NCI-H82 treated with DMSO at 0.1 percent for 48 hours (cell line): ENCODE results near the gene LRR1.
"Not testable (repeated sequence)": the region's sequence is repeated elsewhere in the genome, so short reads cannot be mapped to it uniquely, and the experiment has no call there.

ENCODE experiments used
- DNase-seq: peaks from one replicate; lab custom pipeline; 2025; ENCODE audit not compliant: unreplicated experiment; lab: John Stamatoyannopoulos, UW

Gene LRR1

DNA sequence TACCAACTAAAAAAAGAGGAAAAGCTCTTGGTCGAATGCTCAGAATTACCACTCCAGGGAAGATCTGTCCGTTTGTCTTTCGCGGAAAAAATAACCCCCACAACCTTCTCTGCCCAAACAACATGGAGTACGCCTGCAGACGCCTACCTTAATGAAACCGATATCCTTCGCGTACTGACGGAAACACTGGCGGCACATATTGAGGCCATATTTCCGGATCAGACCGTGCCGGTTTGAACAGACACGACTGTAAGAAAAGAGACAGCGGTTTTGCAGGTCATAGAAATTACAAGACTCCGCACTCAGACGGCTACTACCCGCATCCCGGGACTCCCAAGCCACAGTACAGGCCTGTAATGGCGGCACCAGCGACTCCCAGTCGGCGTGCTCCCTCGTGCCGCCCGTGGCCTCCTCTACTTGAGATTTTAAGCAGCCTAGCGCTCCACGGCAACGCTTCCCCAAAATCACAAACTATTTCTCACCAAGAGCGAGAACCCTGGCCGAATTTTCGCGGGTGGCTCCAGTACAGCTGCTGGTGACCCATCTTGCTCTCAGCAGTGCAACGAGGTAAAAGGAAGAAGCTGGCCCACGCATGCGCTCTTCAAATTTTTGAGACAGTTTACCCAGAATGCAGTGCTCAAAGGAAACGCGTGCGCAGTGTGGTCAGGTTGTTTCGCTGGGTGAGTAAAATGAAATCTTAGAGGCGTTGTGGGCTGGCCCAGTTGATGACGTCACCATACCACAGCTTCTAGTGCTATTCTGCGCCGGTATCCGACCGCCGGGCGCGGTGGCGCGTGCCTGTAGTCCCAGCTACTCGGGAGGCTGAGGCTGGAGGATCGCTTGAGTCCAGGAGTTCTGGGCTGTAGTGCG is 12.7 kb upstream of the LRR1 start, which contains the start of gene RPS29:
TSS of gene RPS29 (minus strand) at position 578 of the 870 bp plus-strand sequence. CDS start at position 544, 34 bp downstream.
- DNase-seq = peak; percentile 93

DNA sequence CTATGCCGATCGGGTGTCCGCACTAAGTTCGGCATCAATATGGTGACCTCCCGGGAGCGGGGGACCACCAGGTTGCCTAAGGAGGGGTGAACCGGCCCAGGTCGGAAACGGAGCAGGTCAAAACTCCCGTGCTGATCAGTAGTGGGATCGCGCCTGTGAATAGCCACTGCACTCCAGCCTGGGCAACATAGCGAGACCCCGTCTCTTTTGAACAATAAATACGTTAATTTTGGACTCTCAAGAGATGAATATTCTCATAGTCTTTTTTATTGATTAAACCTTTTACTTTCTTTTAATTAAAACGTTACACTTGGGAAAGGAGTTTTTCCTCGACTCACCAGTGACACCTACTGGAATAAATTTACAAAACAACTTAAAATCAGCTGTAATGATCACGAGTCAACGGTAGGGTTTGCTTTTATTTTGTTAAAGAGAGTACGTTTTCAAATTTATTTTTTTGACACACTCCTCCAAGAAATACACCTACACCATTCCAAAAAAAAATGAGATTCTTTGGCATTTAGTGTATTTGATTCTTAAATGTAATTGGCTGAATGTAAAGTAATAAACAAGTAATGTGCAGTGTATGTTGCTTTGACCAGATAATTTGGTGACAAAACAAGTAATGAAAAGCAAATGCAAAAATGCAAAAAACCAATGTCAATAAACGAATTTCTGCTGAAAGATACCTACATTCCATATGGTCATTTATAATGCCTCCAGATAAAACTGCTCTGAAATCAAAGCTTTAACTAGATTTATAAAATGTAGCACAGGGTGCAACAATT is 11.9 kb upstream of the LRR1 start:
- peak; percentile 36 for DNase-seq

DNA sequence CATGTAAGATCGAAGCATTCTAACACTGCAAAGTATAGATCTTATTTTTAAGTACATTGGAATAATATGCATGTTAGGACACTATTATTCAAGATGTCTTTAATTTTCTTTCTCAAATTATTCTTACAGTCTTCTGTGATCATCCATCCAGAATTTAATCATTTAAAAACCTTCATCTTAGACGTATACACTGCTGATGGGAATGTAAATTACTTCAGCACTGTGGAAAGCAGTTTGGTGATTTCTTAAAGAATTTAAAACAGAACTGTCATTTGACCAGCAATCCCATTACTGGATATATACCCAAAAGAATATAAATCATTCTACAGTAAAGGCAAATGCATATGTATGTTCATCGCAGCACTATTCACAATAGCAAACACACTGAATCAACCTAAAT is 9.4 kb upstream of the LRR1 start:
- no peak for DNase-seq

DNA sequence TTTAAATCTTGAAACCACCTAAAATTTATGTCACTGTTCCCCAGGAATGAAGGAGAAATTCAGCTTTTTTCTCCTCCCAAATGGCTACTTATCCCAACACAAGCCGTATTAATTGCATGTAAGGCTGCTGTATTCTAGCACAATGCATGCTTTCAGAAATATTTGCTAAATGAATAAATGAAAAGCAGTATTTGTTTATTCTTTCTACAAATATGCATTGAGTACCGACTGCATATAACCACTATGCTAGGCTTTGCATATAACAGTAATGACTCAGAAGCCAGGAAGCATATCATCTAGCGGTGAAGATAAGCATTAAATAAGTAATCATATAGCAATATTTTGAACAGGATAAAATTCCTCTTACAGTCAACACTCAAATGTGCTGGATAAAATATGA is 5.7 kb upstream of the LRR1 start:
- DNase-seq = no peak

DNA sequence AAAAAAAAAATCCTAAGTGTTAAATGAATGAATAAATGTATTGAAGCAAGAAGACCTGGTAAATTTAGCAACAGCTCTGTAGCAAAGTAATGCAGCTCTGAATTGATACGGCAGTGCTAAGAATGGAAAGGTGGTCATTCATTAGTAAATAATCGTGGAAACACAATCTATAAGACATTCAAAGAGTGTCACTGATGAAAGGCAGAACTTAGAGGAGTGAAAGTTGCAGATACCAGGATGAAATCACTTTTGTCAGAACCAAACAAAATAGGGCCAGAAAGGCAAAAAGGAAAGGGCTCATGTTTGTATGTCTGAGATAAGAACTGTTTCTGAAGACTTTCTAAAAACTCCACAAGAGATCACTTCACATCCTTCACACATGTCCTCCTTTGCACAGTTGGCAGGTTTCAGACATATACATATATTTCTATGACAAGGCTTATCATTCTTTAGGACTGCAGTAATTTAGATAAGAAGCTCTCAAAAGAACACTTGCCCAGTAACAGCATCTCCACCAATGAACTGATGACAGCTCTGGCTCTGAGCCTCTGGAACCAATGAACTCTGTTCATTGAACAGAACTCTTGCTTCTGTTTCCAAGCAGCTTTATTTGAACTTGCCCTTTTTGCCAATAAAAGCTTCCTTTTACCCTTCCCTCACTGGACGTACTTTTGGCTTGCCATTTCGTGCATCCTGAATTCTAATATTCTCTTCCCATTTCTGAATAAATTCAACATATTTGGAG is 4.2 kb upstream of the LRR1 start:
- no peak for DNase-seq

DNA sequence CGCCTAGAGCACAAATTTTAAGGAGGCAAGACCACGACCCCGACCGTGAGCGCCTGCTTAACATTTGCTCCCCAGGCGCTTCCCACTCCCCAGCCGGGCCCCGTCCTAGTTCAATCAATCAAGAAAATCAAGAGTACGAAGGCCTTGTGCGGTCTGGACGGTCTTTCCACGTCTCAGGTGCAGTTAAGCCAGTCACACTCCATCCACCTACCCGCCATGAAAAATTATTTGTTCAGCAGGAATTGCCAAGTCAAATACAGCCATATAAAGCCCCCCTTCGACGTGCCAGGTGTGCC is 603 bp upstream of the LRR1 start:
- DNase-seq = no peak

DNA sequence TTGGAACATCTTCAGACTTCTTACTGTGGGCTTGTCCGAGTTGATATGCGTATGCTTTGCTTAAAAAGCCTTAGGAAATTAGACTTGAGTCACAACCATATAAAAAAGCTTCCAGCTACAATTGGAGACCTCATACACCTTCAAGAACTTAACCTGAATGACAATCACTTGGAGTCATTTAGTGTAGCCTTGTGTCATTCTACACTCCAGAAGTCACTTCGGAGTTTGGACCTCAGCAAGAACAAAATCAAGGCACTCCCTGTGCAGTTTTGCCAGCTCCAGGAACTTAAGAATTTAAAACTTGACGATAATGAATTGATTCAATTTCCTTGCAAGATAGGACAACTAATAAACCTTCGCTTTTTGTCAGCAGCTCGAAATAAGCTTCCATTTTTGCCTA is 8.8 kb downstream of the LRR1 start:
- DNase-seq = no peak

DNA sequence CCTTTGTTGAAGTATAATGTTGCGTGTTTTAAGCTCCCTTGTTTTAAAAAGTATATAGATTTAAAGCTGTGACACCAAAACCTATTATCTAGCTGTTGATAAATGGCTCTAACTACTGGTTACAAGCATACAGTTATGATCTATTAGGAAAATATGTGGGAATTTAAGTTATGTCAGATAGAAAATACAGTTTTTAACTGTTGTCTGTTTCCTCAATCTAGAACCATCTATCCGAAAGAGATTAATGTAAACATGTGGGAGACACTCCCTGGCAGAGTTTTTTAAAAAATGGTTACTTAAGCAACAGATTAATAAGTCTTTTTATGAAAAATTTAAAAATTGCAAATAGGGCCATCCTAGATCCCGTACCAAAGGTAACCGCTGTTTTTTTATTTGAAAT is 13.5 kb downstream of the LRR1 start:
- DNase-seq = no peak

DNA sequence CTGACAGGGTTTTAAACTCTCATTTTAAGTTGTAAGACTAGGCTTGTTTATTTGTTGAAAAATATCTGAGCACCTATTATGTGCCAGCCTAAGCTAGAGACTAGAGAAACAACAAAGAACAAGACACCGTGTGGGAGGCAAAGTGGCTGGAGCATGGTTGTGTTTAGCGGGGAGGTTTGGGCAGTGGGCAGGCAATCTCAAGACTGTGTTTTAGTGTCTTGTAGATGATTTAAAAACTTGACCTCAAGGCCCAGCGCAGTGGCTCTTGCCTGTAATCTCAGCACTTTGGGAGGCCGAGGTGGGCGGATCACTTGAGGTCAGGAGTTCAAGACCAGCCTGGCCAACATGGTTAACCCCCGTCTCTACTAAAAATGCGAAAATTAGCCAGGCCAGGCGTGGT is 13.9 kb downstream of the LRR1 start:
- DNase-seq = no peak

DNA sequence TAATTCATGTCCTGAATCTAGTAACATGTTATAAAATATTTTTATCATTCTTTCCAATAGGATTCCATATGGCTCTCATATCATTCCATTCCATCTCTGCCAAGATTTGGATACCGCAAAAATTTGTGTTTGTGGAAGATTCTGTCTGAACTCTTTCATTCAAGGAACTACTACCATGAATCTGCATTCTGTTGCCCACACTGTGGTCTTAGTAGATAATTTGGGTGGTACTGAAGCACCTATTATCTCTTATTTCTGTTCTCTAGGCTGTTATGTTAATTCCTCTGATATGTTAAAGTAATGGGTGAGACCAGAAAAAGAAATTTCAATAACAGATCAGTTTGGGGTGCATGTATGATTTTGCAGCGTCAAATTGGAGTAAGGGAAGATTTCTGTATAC is 15.5 kb downstream of the LRR1 start:
- no peak for DNase-seq

DNA sequence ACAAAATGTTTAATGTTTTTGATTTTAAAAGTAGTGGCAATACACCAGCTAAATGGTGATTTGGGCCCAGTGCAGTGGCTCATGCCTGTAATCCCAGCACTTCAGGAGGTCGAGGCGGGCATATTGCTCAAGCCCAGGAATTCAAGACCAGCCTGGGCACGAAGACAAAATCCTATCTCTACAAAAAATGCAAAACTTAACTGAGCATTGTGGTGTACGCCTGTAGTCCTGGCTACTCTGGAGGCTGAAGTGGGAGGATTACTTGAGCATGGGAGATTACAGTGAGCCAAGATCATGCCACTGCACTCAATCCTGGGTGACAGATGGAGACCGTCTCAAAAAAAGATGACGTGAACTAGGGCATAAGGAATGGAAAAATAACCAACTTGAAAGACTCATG is 17.0 kb downstream of the LRR1 start:
- peak; percentile 19 for DNase-seq

DNA sequence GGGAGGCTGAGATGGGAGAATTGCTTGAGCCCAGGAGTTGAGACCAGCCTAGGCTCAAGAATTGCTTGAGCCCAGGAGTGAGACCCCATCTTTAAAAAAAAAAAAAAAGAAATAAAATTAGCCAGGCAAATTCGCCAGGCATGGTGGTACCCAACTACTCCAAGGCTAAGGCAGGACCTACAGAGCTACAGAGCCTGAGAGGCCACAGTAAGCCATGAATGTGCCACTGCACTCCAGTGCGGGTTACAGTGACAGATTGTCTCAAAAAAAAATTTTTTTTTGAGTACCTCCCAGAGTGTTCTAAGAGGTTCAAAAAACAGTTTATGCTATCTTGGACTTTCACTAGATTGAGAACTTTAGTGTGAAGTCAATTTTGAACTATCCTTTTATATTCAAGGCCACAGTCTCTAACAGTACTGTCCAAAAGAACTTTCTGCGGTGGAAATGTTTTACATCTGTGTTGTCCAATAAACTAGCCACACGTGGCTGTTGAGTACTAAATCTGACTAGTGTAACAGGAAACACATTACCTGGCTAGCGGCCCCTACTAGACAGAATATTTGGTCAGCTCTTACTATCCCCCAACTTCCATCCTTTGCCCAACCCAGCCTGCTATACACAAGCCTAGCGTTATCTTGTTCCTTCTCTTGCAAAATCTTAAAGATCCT is 19.2 kb downstream of the LRR1 start:
- no peak for DNase-seq

DNA sequence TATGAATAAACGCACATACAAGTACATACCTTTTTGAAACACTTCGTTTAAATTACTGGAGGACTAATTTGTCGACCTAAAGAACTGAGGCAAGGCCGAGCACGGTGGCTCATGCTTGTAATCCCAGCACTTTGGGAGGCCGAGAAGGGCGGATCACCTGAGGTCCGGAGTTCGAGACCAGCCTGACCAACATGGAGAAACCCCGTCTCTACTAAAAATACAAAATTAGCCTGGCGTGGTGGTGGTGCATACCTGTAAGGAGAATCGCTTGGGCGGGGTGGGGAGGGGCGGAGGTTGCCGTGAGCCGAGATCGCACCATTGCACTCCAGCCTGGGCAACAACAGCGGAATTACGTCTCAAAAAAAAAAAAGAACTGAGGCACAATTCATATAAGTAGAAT is 20.5 kb downstream of the LRR1 start:
- DNase-seq = not testable (repeated sequence)

DNA sequence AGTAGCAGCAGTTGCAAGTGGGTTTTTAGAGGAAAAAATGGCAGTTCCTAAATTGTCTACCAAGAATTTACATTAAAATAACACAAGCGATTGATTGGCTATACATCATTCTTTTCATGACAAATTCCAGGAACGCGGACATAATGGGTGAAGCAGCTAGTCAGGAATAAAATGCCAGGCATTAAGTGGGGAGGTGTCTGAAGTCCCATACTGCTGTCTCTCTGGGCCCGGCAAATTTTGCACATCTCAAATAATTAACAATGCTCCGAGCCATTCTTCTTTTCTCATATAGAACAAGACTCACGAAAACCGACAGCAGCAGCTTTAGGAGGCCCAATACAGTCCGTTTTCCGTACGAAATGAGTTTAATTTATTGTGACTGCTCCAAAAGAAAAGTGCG is 21.0 kb downstream of the LRR1 start:
- no peak for DNase-seq

DNA sequence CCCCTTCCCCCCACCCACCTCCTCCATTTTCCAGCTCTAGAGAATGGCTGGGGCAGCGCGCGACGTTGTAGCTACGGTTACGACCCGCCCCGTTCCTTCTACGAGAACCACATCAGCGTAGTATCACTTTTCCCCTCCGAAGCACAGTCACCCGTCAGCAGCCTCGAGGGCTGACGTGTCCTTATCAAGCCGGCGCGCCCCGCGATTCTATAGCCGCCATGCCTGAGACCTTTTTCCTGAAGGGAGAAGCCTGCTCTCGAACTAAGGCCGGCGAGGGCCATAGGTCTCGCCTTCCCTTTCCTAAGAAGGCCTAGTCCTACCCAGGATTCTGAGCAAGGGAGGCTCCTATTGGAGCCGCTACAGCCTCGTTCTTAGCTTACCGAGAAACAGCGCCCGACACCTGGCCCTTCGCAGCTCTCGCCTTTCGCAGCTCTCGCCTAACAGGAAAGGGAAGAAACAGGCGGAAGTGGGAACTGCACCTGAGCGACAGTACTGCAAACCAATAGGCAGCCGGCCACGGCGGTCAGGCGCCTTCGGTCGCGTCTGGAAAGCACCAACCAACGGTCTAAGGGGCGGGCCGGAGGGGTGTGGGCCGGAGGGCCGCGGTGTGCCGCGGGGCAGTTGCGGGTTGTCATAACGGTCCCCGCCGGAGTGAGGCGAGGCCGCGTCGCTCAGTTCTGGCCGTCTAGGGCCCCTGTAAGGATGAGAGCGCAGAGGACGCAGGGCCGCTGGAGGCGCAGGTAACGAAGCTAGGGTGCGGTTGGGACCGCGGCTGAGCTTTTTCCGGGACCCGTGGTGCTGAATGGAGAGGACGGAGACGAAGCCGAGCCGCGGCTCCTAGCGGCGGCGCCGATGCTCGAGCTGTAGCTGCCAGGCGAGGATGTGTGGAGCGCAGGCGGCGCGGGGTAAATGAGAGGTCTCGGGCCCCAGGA is 21.7 kb downstream of the LRR1 start, which contains the start of the genes MGAT2 and RPL36AL:
TSS of gene MGAT2 (plus strand) at position 618 of the 932 bp plus-strand sequence. CDS start 470 bp downstream, outside the sequence.
TSS of gene RPL36AL (minus strand) at position 445 of the 932 bp plus-strand sequence. CDS start 1,522 bp downstream, outside the sequence.
- peak; percentile 84 for DNase-seq

DNA sequence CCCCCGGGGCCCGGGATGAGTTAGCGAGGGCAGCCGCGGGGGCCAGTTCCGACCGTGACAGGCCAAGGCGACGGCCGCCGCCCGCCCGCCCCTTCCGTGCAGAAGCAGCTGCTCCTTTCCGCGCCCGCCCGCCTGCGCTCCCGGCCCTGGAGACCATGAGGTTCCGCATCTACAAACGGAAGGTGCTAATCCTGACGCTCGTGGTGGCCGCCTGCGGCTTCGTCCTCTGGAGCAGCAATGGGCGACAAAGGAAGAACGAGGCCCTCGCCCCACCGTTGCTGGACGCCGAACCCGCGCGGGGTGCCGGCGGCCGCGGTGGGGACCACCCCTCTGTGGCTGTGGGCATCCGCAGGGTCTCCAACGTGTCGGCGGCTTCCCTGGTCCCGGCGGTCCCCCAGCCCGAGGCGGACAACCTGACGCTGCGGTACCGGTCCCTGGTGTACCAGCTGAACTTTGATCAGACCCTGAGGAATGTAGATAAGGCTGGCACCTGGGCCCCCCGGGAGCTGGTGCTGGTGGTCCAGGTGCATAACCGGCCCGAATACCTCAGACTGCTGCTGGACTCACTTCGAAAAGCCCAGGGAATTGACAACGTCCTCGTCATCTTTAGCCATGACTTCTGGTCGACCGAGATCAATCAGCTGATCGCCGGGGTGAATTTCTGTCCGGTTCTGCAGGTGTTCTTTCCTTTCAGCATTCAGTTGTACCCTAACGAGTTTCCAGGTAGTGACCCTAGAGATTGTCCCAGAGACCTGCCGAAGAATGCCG is 22.6 kb downstream of the LRR1 start:
- DNase-seq = no peak

DNA sequence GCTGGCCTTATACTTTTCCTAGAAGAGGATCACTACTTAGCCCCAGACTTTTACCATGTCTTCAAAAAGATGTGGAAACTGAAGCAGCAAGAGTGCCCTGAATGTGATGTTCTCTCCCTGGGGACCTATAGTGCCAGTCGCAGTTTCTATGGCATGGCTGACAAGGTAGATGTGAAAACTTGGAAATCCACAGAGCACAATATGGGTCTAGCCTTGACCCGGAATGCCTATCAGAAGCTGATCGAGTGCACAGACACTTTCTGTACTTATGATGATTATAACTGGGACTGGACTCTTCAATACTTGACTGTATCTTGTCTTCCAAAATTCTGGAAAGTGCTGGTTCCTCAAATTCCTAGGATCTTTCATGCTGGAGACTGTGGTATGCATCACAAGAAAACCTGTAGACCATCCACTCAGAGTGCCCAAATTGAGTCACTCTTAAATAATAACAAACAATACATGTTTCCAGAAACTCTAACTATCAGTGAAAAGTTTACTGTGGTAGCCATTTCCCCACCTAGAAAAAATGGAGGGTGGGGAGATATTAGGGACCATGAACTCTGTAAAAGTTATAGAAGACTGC is 23.4 kb downstream of the LRR1 start:
- no peak for DNase-seq

DNA sequence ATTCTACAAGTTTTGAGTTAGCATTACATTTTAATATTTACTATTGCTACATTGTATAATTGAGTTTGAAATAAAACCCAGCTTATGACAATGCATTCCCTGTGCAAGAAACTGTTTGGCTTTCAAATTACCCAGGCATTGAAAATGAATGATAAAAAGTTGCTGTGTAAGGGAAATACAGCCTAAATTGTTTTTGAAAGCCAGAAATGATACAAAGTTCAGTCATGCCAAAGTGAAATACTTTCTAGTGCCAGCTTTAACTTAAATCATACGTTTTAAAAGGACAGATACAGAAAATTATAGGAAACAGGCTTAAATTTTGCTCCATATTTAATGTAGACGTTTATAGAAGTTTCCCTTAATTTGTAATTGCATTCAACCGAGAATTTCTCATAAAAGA is 24.6 kb downstream of the LRR1 start:
- no peak for DNase-seq
